Stimulated activated CD8-positive, alpha-beta memory T cell treated with anti-CD3 and anti-CD28 coated beads, Interleukin-4, amount 100 ng/mL, for 48 hours (primary cell): ENCODE results near the gene ALG8.
"Not testable (repeated sequence)": the region's sequence is repeated elsewhere in the genome, so short reads cannot be mapped to it uniquely, and the experiment has no call there.

ENCODE experiments used
- DNase-seq: peaks from one replicate; pipeline ENCODE4 v3.0.0-alpha.2; 2020

The ALG8 gene

GRCh38 chr11:78139422-78140391 is at the start of gene ALG8:
TSS of gene ALG8 (minus strand) at chr11:78139626. CDS start at chr11:78139588, 38 bp downstream.
- peak; percentile 98 for DNase-seq

GRCh38 chr11:78188286-78189173 is 49.1 kb upstream of the ALG8 start, which contains the start of the genes KCTD21 and USP35:
TSS of gene KCTD21 (minus strand) at chr11:78188626. CDS start at chr11:78174554, 14,072 bp downstream.
TSS of gene USP35 (plus strand) at chr11:78188919. CDS start at chr11:78196246, 7,327 bp downstream.
- peak; percentile 94 for DNase-seq

GRCh38 chr11:78187366-78188285 is 48.2 kb upstream of the ALG8 start:
- peak; percentile 82 for DNase-seq

GRCh38 chr11:78181185-78181584 is 41.8 kb upstream of the ALG8 start:
- DNase-seq = no peak

GRCh38 chr11:78180751-78181150 is 41.3 kb upstream of the ALG8 start:
- DNase-seq = no peak

GRCh38 chr11:78179459-78180071 is 40.1 kb upstream of the ALG8 start:
- no peak for DNase-seq

GRCh38 chr11:78177216-78177615 is 37.8 kb upstream of the ALG8 start:
- no peak for DNase-seq

GRCh38 chr11:78176605-78177141 is 37.2 kb upstream of the ALG8 start:
- DNase-seq = no peak

- DNase-seq = not testable (repeated sequence)
Measured at GRCh38 chr11:78175862-78176261, 36.4 kb upstream of the ALG8 start.

GRCh38 chr11:78171951-78172350 is 32.5 kb upstream of the ALG8 start:
- no peak for DNase-seq

- DNase-seq = no peak
Measured at GRCh38 chr11:78170874-78171549, 31.6 kb upstream of the ALG8 start.

- DNase-seq = no peak
Measured at GRCh38 chr11:78170413-78170812, 31.0 kb upstream of the ALG8 start.

- DNase-seq = no peak
Measured at GRCh38 chr11:78168539-78169477, 29.4 kb upstream of the ALG8 start.

GRCh38 chr11:78166855-78167469 is 27.5 kb upstream of the ALG8 start:
- no peak for DNase-seq

GRCh38 chr11:78164471-78164870 is 25.0 kb upstream of the ALG8 start:
- DNase-seq = no peak

GRCh38 chr11:78163828-78164227 is 24.4 kb upstream of the ALG8 start:
- no peak for DNase-seq

- DNase-seq = no peak
Measured at GRCh38 chr11:78161962-78162371, 22.5 kb upstream of the ALG8 start.

- DNase-seq = no peak
Measured at GRCh38 chr11:78161346-78161745, 21.9 kb upstream of the ALG8 start.

GRCh38 chr11:78160557-78160956 is 21.1 kb upstream of the ALG8 start:
- DNase-seq = no peak
